ENCODE results near the gene FCHO2.

DNA sequence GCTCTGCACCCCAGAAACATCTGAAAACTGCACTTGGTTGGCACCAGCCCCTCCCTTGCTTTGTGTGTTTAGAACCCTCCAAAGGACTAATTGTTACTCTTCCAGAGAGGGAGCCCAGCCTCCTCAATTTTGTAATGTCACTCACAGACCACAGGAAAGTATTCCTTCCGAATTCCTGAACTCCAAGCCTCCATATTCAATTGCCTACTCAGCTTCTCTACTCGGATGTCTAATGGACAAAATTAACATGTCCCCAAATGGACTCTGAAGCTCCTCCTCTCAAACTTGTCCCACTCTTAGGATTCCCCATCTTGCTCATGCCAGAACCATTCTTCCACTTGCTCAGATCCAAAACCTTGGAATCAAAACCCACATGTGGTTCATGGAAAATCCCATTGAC, 160.7 kb downstream of the FCHO2 start:
- TF ChIP-seq, protein P1, sequence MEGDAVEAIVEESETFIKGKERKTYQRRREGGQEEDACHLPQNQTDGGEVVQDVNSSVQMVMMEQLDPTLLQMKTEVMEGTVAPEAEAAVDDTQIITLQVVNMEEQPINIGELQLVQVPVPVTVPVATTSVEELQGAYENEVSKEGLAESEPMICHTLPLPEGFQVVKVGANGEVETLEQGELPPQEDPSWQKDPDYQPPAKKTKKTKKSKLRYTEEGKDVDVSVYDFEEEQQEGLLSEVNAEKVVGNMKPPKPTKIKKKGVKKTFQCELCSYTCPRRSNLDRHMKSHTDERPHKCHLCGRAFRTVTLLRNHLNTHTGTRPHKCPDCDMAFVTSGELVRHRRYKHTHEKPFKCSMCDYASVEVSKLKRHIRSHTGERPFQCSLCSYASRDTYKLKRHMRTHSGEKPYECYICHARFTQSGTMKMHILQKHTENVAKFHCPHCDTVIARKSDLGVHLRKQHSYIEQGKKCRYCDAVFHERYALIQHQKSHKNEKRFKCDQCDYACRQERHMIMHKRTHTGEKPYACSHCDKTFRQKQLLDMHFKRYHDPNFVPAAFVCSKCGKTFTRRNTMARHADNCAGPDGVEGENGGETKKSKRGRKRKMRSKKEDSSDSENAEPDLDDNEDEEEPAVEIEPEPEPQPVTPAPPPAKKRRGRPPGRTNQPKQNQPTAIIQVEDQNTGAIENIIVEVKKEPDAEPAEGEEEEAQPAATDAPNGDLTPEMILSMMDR (IDR thresholded peaks at IDR 0.05; ENCODE audit: low read depth, low read length, poor library complexity, severe bottlenecking), result no peak
- no peak for TF ChIP-seq EZH2phosphoT487 (IDR thresholded peaks at IDR 0.05; ENCODE audit: borderline replicate concordance, low read length)

Data from DOHH2 (cell line).